Transverse colon (tissue), 4 donors: ENCODE measurements around the gene PCGF2. TPM values are rescaled to one million over a fixed set of nuclear protein-coding genes. Genes with fewer than 3 reads are reported as not detected.
A peak's percentile ranks its signal among the peaks of the same experiment; 100 is the strongest.

Experiments used
- DNase-seq: peaks from one replicate; pipeline ENCODE4 v3.0.0-alpha.2; 2019
- H3K27ac ChIP-seq, 4 donors: fragments of 200-600 bp; sonication (generic); 2 replicates each; pipeline ENCODE4 v1.5.1; 2016 to 2018; ENCODE audit warnings: inconsistent platforms in 4 of 4
- H3K27me3 ChIP-seq: fragments of 200-600 bp; sonication (generic); 2 replicates; pipeline ENCODE4 v1.5.1; 2017; ENCODE audit warnings: inconsistent platforms
- H3K36me3 ChIP-seq, 4 donors: fragments of 200-600 bp; sonication (generic); 2 replicates each; pipeline ENCODE4 v1.5.1; 2017 to 2019; ENCODE audit warnings: inconsistent platforms in 4 of 4
- H3K4me1 ChIP-seq, 4 donors: fragments of 200-600 bp; sonication (generic); 2 replicates each; pipeline ENCODE4 v1.5.1; 2017 to 2020; ENCODE audit warnings: inconsistent platforms in 4 of 4
- H3K4me3 ChIP-seq, 4 donors: fragments of 200-600 bp; sonication (generic); 1 replicate in 1 of 4; 2 replicates in 3 of 4; pipeline versions ENCODE4 v1.5.1 to v1.6.1; 2017 to 2019; ENCODE audit warnings: inconsistent platforms in 4 of 4
- H3K9me3 ChIP-seq, 2 donors: fragments of 200-600 bp; sonication (generic); 2 replicates each; pipeline ENCODE4 v1.5.1; 2017 to 2019; ENCODE audit warnings: inconsistent platforms in 2 of 2
- EP300 ChIP-seq: sonication (generic); formaldehyde crosslinking; IDR thresholded peaks from one replicate; pipeline ENCODE4 v1.6.1; 2017; ENCODE audit warnings: antibody characterized with exemption, low read depth
- POLR2A ChIP-seq: fragments of 450-650 bp; IDR thresholded peaks from one replicate; pipeline ENCODE4 v1.6.1; 2016; ENCODE audit warnings: antibody characterized with exemption, mild to moderate bottlenecking, moderate library complexity
- POLR2AphosphoS5 ChIP-seq, 3 donors: sonication (generic); formaldehyde crosslinking; IDR thresholded peaks; one replicate each; pipeline ENCODE4 v1.6.1; 2016; ENCODE audit warnings: antibody characterized with exemption in 3 of 3
- WGBS, 2 donors: methylation state at CpG; one replicate each; pipeline ENCODE4 v1.1.5; 2018; ENCODE audit warnings: low coverage in 1 of 2; 5-methylcytosine and 5-hydroxymethylcytosine counted together
- in situ Hi-C, 4 donors: fragments of 200-750 bp; cut with MboI; loops; one replicate each; pipeline versions ENCODE4 v1.15.0 to v1.15.1; 2017; ENCODE audit warnings: low sequenced_read_pairs in 3 of 4, low pct_ligation_motif_present in 1 of 4, low pct_unique_long_range_greater_than_20kb in 1 of 4
- intact Hi-C: fragments of 100-400 bp; cut with DNase I; formaldehyde crosslinking; loops from one replicate; pipeline ENCODE4 v1.15.1; 2023; ENCODE audit warnings: low total_unique reads
- total RNA-seq, 4 donors: library from RNA; depleted of rRNA; stranded (reverse); fragments of >200 nt; gene quantifications; one replicate each; pipeline ENCODE4 v1.1.0, GENCODE V29; 2016
- TF ChIP-seq, protein P1 (sequence below), 5 experiments: fragments of 200-600 bp in 3 of 5; fragments of 450-650 bp in 2 of 5; sonication (generic) in 3 of 5; IDR thresholded peaks; 1 replicate in 2 of 5; 2 replicates in 3 of 5; pipeline ENCODE4 v1.5.1; 2016 to 2017; ENCODE audit warnings: antibody characterized with exemption in 5 of 5, inconsistent platforms in 3 of 5, mild to moderate bottlenecking in 2 of 5, moderate library complexity in 1 of 5

The PCGF2 gene
- total RNA-seq, 4 donors from 2014 or later, result 9.1 to 41.9 (median 12.2) TPM

DNA sequence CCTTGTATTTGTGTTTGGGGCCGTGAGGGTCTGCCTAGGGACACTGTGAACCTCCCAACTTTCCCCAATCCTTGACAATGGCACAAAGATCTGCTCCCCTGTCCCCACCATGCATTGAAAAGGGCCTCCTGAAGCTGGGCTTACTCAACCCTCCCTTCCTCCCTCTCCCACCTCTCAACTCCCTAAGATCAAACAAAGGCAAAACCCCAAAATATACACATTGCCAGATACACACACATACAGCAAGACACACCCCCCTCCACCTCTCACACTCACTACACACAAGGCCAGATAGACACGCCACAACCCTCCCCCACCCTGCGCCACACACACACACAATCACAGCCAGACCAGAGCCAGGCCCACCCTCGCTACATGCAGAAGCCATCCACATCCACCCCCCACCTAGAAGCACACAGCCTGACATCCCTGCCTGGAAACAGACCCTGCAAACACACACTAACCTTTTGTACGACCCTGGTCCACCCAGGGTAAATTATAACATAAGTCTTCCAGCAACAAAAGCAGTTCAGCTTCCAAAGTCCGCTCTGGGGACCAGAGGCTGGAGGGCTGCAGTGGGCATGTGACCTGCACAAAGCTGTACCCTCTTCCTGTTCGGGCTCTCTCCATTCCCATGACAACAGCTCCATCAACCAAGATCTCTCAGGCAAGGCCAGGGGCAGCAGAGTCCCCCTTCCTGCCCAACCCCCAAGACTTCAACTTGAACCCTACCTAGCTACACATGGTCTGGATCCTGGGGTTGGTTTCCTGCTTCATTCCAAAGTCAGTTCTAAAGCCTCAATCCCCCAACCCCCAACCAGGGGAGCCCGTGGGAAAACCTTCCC lies 1.9 kb downstream of the PCGF2 start:
- no peak for TF ChIP-seq POLR2A
- TF ChIP-seq, protein P1, sequence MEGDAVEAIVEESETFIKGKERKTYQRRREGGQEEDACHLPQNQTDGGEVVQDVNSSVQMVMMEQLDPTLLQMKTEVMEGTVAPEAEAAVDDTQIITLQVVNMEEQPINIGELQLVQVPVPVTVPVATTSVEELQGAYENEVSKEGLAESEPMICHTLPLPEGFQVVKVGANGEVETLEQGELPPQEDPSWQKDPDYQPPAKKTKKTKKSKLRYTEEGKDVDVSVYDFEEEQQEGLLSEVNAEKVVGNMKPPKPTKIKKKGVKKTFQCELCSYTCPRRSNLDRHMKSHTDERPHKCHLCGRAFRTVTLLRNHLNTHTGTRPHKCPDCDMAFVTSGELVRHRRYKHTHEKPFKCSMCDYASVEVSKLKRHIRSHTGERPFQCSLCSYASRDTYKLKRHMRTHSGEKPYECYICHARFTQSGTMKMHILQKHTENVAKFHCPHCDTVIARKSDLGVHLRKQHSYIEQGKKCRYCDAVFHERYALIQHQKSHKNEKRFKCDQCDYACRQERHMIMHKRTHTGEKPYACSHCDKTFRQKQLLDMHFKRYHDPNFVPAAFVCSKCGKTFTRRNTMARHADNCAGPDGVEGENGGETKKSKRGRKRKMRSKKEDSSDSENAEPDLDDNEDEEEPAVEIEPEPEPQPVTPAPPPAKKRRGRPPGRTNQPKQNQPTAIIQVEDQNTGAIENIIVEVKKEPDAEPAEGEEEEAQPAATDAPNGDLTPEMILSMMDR (IDR thresholded peaks at IDR 0.05), result no peak
- no peak for TF ChIP-seq EP300
- no peak for TF ChIP-seq POLR2AphosphoS5 (IDR thresholded peaks at IDR 0.05)
- no peaks in the 10 kb centered on the region for H3K9me3 ChIP-seq
- intact Hi-C loops (no loop called here), in situ Hi-C loops (no loop called here)
- H3K4me3 ChIP-seq, result peak overlapping the region in 1 of 4 donors; percentile 95
- 44% methylated on average over 8 of the region's 8 CpGs; no CpG with 5 or more reads in 1 of the 2 donors for WGBS, 2 donors
- no peaks in the 10 kb centered on the region for H3K27me3 ChIP-seq
- H3K27ac ChIP-seq, result peak overlapping the region; percentile 88 to 96 (median 89)
- peaks cover 31 to 78% (median 64%) of the 10 kb centered on the region in 4 donors for H3K4me1 ChIP-seq
- H3K36me3 ChIP-seq, result no peaks in the 10 kb centered on the region
- no peak for DNase-seq

GRCh38 chr17:38745545-38745944 lies 2.6 kb downstream of the PCGF2 start:
- Histone ChIP-seq H3K4me1 (peaks cover 34 to 78% (median 64%) of the 10 kb centered on the region in 4 donors), H3K27me3 (no peaks in the 10 kb centered on the region), H3K27ac (peak overlapping the region in 1 of 4 donors; percentile 21), H3K36me3 (no peaks in the 10 kb centered on the region), H3K9me3 (no peaks in the 10 kb centered on the region), H3K4me3 (no peak overlapping the region)
- intact Hi-C loops (no loop called here), in situ Hi-C loops (no loop called here)
- no peak for TF ChIP-seq POLR2A
- TF ChIP-seq POLR2AphosphoS5 (IDR thresholded peaks at IDR 0.05), result no peak
- WGBS, 2 donors, result 61% methylated on average over 4 of the region's 4 CpGs; no CpG with 5 or more reads in 1 of the 2 donors
- DNase-seq, result no peak

GRCh38 chr17:38743556-38744171 lies 4.5 kb downstream of the PCGF2 start:
- Histone ChIP-seq H3K9me3 (no peaks in the 10 kb centered on the region), H3K27me3 (no peaks in the 10 kb centered on the region), H3K36me3 (no peaks in the 10 kb centered on the region), H3K4me3 (no peak overlapping the region), H3K4me1 (peaks cover 34 to 77% (median 53%) of the 10 kb centered on the region in 4 donors), H3K27ac (peak overlapping the region; percentile 83 to 95 (median 93))
- 26 to 65% methylated on average over 3 to 4 of the region's 4 CpGs for WGBS, 2 donors
- in situ Hi-C loops, result no loop called here
- no peak for TF ChIP-seq POLR2AphosphoS5 (IDR thresholded peaks at IDR 0.05)
- TF ChIP-seq, protein P1 (IDR thresholded peaks at IDR 0.05), result no peak
- TF ChIP-seq EP300, result no peak
- TF ChIP-seq POLR2A, result no peak
- intact Hi-C loops, result no loop called here
- DNase-seq, result no peak

GRCh38 chr17:38742411-38743308 lies 5.5 kb downstream of the PCGF2 start:
- intact Hi-C loops (no loop called here), in situ Hi-C loops (no loop called here)
- no peaks in the 10 kb centered on the region for H3K9me3 ChIP-seq
- TF ChIP-seq POLR2AphosphoS5 (IDR thresholded peaks at IDR 0.05), result peak; percentile 36 to 76 (median 72)
- TF ChIP-seq, protein P1 (IDR thresholded peaks at IDR 0.05), result no peak
- peak overlapping the region in 1 of 4 donors; percentile 7 for H3K4me3 ChIP-seq
- H3K36me3 ChIP-seq, result no peaks in the 10 kb centered on the region
- DNase-seq, result peak; percentile 68
- H3K27ac ChIP-seq, result peak overlapping the region; percentile 83 to 95 (median 93)
- 33% methylated on average over 19 of the region's 22 CpGs; no CpG with 5 or more reads in 1 of the 2 donors for WGBS, 2 donors
- H3K27me3 ChIP-seq, result no peaks in the 10 kb centered on the region
- peaks cover 34 to 73% (median 47%) of the 10 kb centered on the region in 4 donors for H3K4me1 ChIP-seq
